ENCODE results near the gene PTPRN2.

Gene PTPRN2

GRCh38 chr7:157839226-157839625 is 748.4 kb downstream of the PTPRN2 start:
- TF ChIP-seq, protein P1, sequence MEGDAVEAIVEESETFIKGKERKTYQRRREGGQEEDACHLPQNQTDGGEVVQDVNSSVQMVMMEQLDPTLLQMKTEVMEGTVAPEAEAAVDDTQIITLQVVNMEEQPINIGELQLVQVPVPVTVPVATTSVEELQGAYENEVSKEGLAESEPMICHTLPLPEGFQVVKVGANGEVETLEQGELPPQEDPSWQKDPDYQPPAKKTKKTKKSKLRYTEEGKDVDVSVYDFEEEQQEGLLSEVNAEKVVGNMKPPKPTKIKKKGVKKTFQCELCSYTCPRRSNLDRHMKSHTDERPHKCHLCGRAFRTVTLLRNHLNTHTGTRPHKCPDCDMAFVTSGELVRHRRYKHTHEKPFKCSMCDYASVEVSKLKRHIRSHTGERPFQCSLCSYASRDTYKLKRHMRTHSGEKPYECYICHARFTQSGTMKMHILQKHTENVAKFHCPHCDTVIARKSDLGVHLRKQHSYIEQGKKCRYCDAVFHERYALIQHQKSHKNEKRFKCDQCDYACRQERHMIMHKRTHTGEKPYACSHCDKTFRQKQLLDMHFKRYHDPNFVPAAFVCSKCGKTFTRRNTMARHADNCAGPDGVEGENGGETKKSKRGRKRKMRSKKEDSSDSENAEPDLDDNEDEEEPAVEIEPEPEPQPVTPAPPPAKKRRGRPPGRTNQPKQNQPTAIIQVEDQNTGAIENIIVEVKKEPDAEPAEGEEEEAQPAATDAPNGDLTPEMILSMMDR (IDR thresholded peaks at IDR 0.05) = no peak
- Histone ChIP-seq H3K9me3 (ENCODE audit: control insufficient read depth, low read length) (no peaks in the 10 kb centered on the region), H3K4me2 (ENCODE audit: low read length) (no peak overlapping the region), H3K27ac (no peak overlapping the region), H3K4me3 (ENCODE audit: low read depth, low read length) (no peak overlapping the region), H3K4me1 (no peaks in the 10 kb centered on the region), H3K36me3 (ENCODE audit: control insufficient read depth, insufficient read depth, low read length) (no peaks in the 10 kb centered on the region), H3K27me3 (ENCODE audit: control insufficient read depth, insufficient read depth, low read length) (no peaks in the 10 kb centered on the region), H3K79me2 (no peaks in the 10 kb centered on the region), H2AFZ (no peak overlapping the region), H3K9ac (no peak overlapping the region)

DNA sequence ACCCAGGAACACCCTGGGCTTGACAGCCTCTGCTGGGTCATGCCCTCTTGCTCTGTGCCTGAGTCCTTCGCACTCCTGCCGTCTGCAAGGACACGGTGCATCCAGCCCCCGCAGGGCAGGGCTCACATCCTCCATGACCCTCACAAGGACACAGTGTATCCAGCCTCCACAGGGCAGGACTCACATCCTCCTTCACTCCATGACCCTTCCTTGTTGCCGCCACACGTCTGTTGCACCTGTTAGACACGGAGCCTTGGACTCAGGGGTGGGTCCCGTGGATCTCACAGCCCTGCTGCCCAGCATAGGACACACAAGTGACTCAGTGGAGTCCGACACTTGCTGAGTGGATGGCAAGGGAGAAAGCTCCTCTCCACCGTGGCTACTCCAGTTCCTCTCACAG is 750.1 kb downstream of the PTPRN2 start:
- no peak overlapping the region for H3K9ac ChIP-seq
- no peaks in the 10 kb centered on the region for H3K27me3 ChIP-seq (ENCODE audit: control insufficient read depth, insufficient read depth, low read length)
- TF ChIP-seq, protein P1 (IDR thresholded peaks at IDR 0.05) = no peak
- H3K4me3 ChIP-seq (ENCODE audit: low read depth, low read length) = no peak overlapping the region
- no peaks in the 10 kb centered on the region for H3K36me3 ChIP-seq (ENCODE audit: control insufficient read depth, insufficient read depth, low read length)
- H3K4me1 ChIP-seq = no peaks in the 10 kb centered on the region
- H3K9me3 ChIP-seq (ENCODE audit: control insufficient read depth, low read length) = no peaks in the 10 kb centered on the region
- no peak overlapping the region for H3K27ac ChIP-seq
- H2AFZ ChIP-seq = no peak overlapping the region
- H3K79me2 ChIP-seq = no peaks in the 10 kb centered on the region
- H3K4me2 ChIP-seq (ENCODE audit: low read length) = no peak overlapping the region

GRCh38 chr7:157837047-157837446 is 750.6 kb downstream of the PTPRN2 start:
- TF ChIP-seq, protein P1 (IDR thresholded peaks at IDR 0.05) = no peak
- Histone ChIP-seq H3K36me3 (ENCODE audit: control insufficient read depth, insufficient read depth, low read length) (no peaks in the 10 kb centered on the region), H3K9me3 (ENCODE audit: control insufficient read depth, low read length) (no peaks in the 10 kb centered on the region), H3K27ac (no peak overlapping the region), H2AFZ (no peak overlapping the region), H3K4me3 (ENCODE audit: low read depth, low read length) (no peak overlapping the region), H3K9ac (no peak overlapping the region), H3K27me3 (ENCODE audit: control insufficient read depth, insufficient read depth, low read length) (no peaks in the 10 kb centered on the region), H3K79me2 (no peaks in the 10 kb centered on the region), H3K4me2 (ENCODE audit: low read length) (no peak overlapping the region), H3K4me1 (no peaks in the 10 kb centered on the region)

DNA sequence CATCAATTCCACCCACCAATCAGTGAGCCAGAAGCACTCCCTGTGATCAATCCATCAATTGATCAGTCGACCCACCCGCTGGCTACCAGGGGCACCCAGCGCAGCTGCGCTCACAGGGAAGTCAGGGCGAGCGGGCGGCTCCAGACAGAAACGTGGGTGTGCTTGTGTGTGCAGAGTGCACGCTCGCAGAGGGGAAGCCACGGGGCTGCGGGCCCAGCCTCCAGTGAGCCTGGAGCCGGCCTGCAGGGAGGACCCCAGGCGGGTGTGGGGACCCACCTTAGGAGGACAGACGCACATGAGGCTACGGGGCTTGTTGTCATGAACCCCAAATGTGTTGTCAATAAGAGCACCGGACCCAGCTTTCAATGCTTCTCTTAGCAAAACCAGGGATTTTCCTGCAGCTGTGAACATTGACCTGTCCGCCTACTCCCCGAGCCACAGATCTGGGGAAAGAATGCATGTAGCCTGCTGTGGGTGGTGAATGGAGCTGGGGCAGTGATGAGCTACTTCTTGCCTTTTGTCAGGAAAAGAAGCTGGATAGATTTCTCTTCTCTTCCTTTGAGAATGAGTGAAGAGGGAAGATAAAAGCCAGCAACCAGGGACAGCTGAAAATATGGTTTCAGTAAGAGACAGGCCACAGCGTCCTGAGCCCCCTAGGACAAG is 753.0 kb downstream of the PTPRN2 start:
- H3K79me2 ChIP-seq = no peaks in the 10 kb centered on the region
- no peaks in the 10 kb centered on the region for H3K4me1 ChIP-seq
- no peak overlapping the region for H3K4me3 ChIP-seq (ENCODE audit: low read depth, low read length)
- H3K36me3 ChIP-seq (ENCODE audit: control insufficient read depth, insufficient read depth, low read length) = no peaks in the 10 kb centered on the region
- TF ChIP-seq, protein P1 (IDR thresholded peaks at IDR 0.05) = no peak
- no peak overlapping the region for H3K4me2 ChIP-seq (ENCODE audit: low read length)
- H3K9me3 ChIP-seq (ENCODE audit: control insufficient read depth, low read length) = no peaks in the 10 kb centered on the region
- no peaks in the 10 kb centered on the region for H3K27me3 ChIP-seq (ENCODE audit: control insufficient read depth, insufficient read depth, low read length)
- H2AFZ ChIP-seq = no peak overlapping the region
- H3K9ac ChIP-seq = no peak overlapping the region
- no peak overlapping the region for H3K27ac ChIP-seq

All from parathyroid adenoma (tissue), 2 donors.